Hematopoietic multipotent progenitor cell treated with erythropoietin and hydrocortisone succinate and interleukin-3 and kit ligand, for 17 days (in vitro differentiated cells): ENCODE measurements around the gene ABHD2.
"Not testable (repeated sequence)": the region's sequence is repeated elsewhere in the genome, so short reads cannot be mapped to it uniquely, and the experiment has no call there.

Experiments used
- DNase-seq: peaks from one replicate; pipeline ENCODE4 v3.0.0-alpha.2; 2015; ENCODE audit warnings: low spot score

Gene ABHD2

GRCh38 chr15:89075101-89075640 lies 13.1 kb upstream of the ABHD2 start:
- no peak for DNase-seq

GRCh38 chr15:89075846-89076245 lies 12.4 kb upstream of the ABHD2 start:
- no peak for DNase-seq

- no peak for DNase-seq
Measured at GRCh38 chr15:89077750-89078149, 10.5 kb upstream of the ABHD2 start.

- no peak for DNase-seq
Measured at GRCh38 chr15:89078851-89079810, 9.1 kb upstream of the ABHD2 start.

GRCh38 chr15:89081878-89082277 lies 6.4 kb upstream of the ABHD2 start:
- no peak for DNase-seq

- no peak for DNase-seq
Measured at GRCh38 chr15:89083246-89083645, 5.0 kb upstream of the ABHD2 start.

- no peak for DNase-seq
Measured at GRCh38 chr15:89085289-89085926, 2.8 kb upstream of the ABHD2 start.

GRCh38 chr15:89085933-89086332 lies 2.3 kb upstream of the ABHD2 start:
- DNase-seq = not testable (repeated sequence)

- DNase-seq = not testable (repeated sequence)
Measured at GRCh38 chr15:89086390-89086789, 1.9 kb upstream of the ABHD2 start.

- DNase-seq = no peak
Measured at GRCh38 chr15:89087161-89087829, 961 bp upstream of the ABHD2 start.

- peak; percentile 25 for DNase-seq
Measured at GRCh38 chr15:89088605-89089315, 504 bp downstream of the ABHD2 start.

GRCh38 chr15:89089316-89090230 lies 1.3 kb downstream of the ABHD2 start:
- DNase-seq = peak; percentile 22

- DNase-seq = peak; percentile 68
Measured at GRCh38 chr15:89090791-89091626, 2.8 kb downstream of the ABHD2 start.

- DNase-seq = no peak
Measured at GRCh38 chr15:89091627-89092220, 3.5 kb downstream of the ABHD2 start.

- no peak for DNase-seq
Measured at GRCh38 chr15:89093509-89093908, 5.3 kb downstream of the ABHD2 start.

GRCh38 chr15:89095073-89095472 lies 6.8 kb downstream of the ABHD2 start:
- no peak for DNase-seq

- DNase-seq = no peak
Measured at GRCh38 chr15:89095556-89095955, 7.3 kb downstream of the ABHD2 start.

GRCh38 chr15:89096664-89097063 lies 8.4 kb downstream of the ABHD2 start:
- no peak for DNase-seq

- DNase-seq = no peak
Measured at GRCh38 chr15:89097313-89097712, 9.1 kb downstream of the ABHD2 start.
